Hepatocyte (in vitro differentiated cells): ENCODE measurements around the gene MRPL55. TPM values are rescaled to one million over a fixed set of nuclear protein-coding genes. Genes with fewer than 3 reads are reported as not detected.

Source experiments
- DNase-seq: peaks from one replicate; pipeline ENCODE4 v3.0.0-alpha.2; 2016; ENCODE audit warnings: low spot score
- H2AFZ ChIP-seq: fragments of 200-600 bp; sonication (generic); 2 replicates; pipeline ENCODE4 v1.6.0; 2016; ENCODE audit warnings: antibody characterized with exemption, mild to moderate bottlenecking
- H3K27ac ChIP-seq: fragments of 200-600 bp; sonication (generic); 2 replicates; pipeline ENCODE4 v1.5.1; 2016; ENCODE audit warnings: mild to moderate bottlenecking
- H3K27me3 ChIP-seq: fragments of 200-600 bp; sonication (generic); 2 replicates; pipeline ENCODE4 v1.6.1; 2016
- H3K36me3 ChIP-seq: fragments of 200-600 bp; sonication (generic); replicated peaks from 2 replicates; pipeline ENCODE4 v1.5.1; 2016; ENCODE audit warnings: low read depth; ENCODE audit not compliant: insufficient read depth
- H3K4me1 ChIP-seq: fragments of 200-600 bp; sonication (generic); 2 replicates; pipeline ENCODE4 v1.5.1; 2016; ENCODE audit warnings: mild to moderate bottlenecking, moderate library complexity; ENCODE audit not compliant: insufficient read depth
- H3K4me2 ChIP-seq: fragments of 200-600 bp; sonication (generic); 2 replicates; pipeline ENCODE4 v1.6.0; 2016
- H3K4me3 ChIP-seq: fragments of 200-600 bp; sonication (generic); 2 replicates; pipeline ENCODE4 v1.5.1; 2016; ENCODE audit warnings: mild to moderate bottlenecking
- H3K79me2 ChIP-seq: fragments of 200-600 bp; sonication (generic); 2 replicates; pipeline ENCODE4 v1.6.0; 2017; ENCODE audit warnings: mild to moderate bottlenecking
- H3K9me2 ChIP-seq: fragments of 200-600 bp; sonication (generic); replicated peaks from 2 replicates; pipeline ENCODE4 v1.6.0; 2017; ENCODE audit warnings: mild to moderate bottlenecking; ENCODE audit not compliant: insufficient read depth
- H3K9me3 ChIP-seq: fragments of 200-600 bp; sonication (generic); 2 replicates; pipeline ENCODE4 v1.5.1; 2016; ENCODE audit warnings: low read depth, mild to moderate bottlenecking
- H4K20me1 ChIP-seq: fragments of 200-600 bp; sonication (generic); 2 replicates; pipeline ENCODE4 v1.6.0; 2016; ENCODE audit warnings: mild to moderate bottlenecking; ENCODE audit not compliant: insufficient read depth, poor library complexity, severe bottlenecking
- CTCF ChIP-seq: fragments of 200-600 bp; sonication (generic); IDR thresholded peaks from 2 replicates; pipeline ENCODE4 v1.5.1; 2016; ENCODE audit warnings: antibody characterized with exemption, mild to moderate bottlenecking; ENCODE audit not compliant: poor library complexity
- EZH2 ChIP-seq: fragments of 200-600 bp; sonication (generic); IDR thresholded peaks from 2 replicates; pipeline ENCODE4 v1.6.1; 2016; ENCODE audit warnings: antibody characterized with exemption, mild to moderate bottlenecking, borderline replicate concordance
- EZH2phosphoT487 ChIP-seq: fragments of 200-600 bp; sonication (generic); IDR thresholded peaks from one replicate; pipeline ENCODE4 v1.6.1; 2018; ENCODE audit warnings: antibody characterized with exemption, mild to moderate bottlenecking, low read depth, moderate library complexity; ENCODE audit not compliant: unreplicated experiment, severe bottlenecking
- WGBS: methylation state at CpG from one replicate; pipeline ENCODE4 v1.1.6; 2016; ENCODE audit warnings: low lambda C conversion rate; ENCODE audit errors: missing lambda C conversion rate; 5-methylcytosine and 5-hydroxymethylcytosine counted together
- polyA plus RNA-seq: library from polyadenylated mRNA; unstranded; fragments of >200 nt; fragmentation: Nextera tagmentation; extraction: Ambion mirVana; gene quantifications from 2 replicates; pipeline ENCODE4 v1.2.1, GENCODE V29; 2016
- total RNA-seq: library from RNA; depleted of rRNA; stranded (reverse); fragments of >200 nt; gene quantifications from 2 replicates; pipeline ENCODE4 v1.2.3, GENCODE V29; 2014

The MRPL55 gene
- total and polyA plus RNA-seq, 2 experiments from 2014 or later, result 64.8 to 130 TPM

GRCh38 chr1:228152097-228152917, 43.2 kb upstream of the MRPL55 start:
- Histone ChIP-seq H3K79me2 (no peaks in the 10 kb centered on the region), H3K4me1 (peaks cover 30% of the 10 kb centered on the region), H3K27me3 (no peaks in the 10 kb centered on the region), H2AFZ (no peak overlapping the region), H3K4me3 (no peak overlapping the region), H3K4me2 (no peak overlapping the region), H3K36me3 (no peaks in the 10 kb centered on the region), H3K9me2 (no peaks in the 10 kb centered on the region), H3K9me3 (no peaks in the 10 kb centered on the region), H3K27ac (no peak overlapping the region), H4K20me1 (peaks cover 3% of the 10 kb centered on the region)
- no peak for DNase-seq
- no peak for TF ChIP-seq EZH2
- no peak for TF ChIP-seq EZH2phosphoT487
- TF ChIP-seq CTCF, result no peak
- WGBS, result 91% methylated on average over 14 of the region's 19 CpGs

- Histone ChIP-seq H3K9me2 (no peaks in the 10 kb centered on the region), H3K4me2 (peak overlapping the region; percentile 62), H3K27ac (peak overlapping the region; percentile 91), H3K9me3 (no peaks in the 10 kb centered on the region), H3K4me3 (no peak overlapping the region), H4K20me1 (peaks cover 7% of the 10 kb centered on the region), H3K27me3 (no peaks in the 10 kb centered on the region), H3K4me1 (peaks cover 30% of the 10 kb centered on the region), H2AFZ (no peak overlapping the region), H3K79me2 (peaks cover 7% of the 10 kb centered on the region), H3K36me3 (no peaks in the 10 kb centered on the region)
- no peak for TF ChIP-seq EZH2phosphoT487
- no peak for TF ChIP-seq EZH2
- TF ChIP-seq CTCF, result no peak
- WGBS, result 93% methylated on average over 12 of the region's 12 CpGs
- no peak for DNase-seq
These were observed 42.3 kb upstream of the MRPL55 start for GRCh38 chr1:228151180-228151925.

- H2AFZ ChIP-seq, result no peak overlapping the region
- DNase-seq, result peak; percentile 63
- H3K4me3 ChIP-seq, result no peak overlapping the region
- peak overlapping the region; percentile 91 for H3K27ac ChIP-seq
- H3K4me1 ChIP-seq, result peaks cover 30% of the 10 kb centered on the region
- TF ChIP-seq EZH2phosphoT487, result no peak
- TF ChIP-seq EZH2, result no peak
- TF ChIP-seq CTCF, result no peak
- H3K79me2 ChIP-seq, result peaks cover 12% of the 10 kb centered on the region
- H3K9me2 ChIP-seq, result no peaks in the 10 kb centered on the region
- WGBS, result 70% methylated on average over 14 of the region's 17 CpGs
- no peaks in the 10 kb centered on the region for H3K36me3 ChIP-seq
- H3K9me3 ChIP-seq, result no peaks in the 10 kb centered on the region
- peak overlapping the region; percentile 62 for H3K4me2 ChIP-seq
- H4K20me1 ChIP-seq, result peaks cover 13% of the 10 kb centered on the region
- no peaks in the 10 kb centered on the region for H3K27me3 ChIP-seq
These were observed 41.5 kb upstream of the MRPL55 start for GRCh38 chr1:228150461-228151179.
